ENCODE data around the gene RGS14. TPM values are rescaled to one million over a fixed set of nuclear protein-coding genes. Genes with fewer than 3 reads are reported as not detected.

Gene RGS14
- polyA plus RNA-seq, 1 donor (not counting 4 experiments of a cell fraction or from before 2014, with no cell fraction given): 8.6 TPM

GRCh38 chr5:177350776-177351391 lies 6.8 kb upstream of the RGS14 start:
- peak overlapping the region; percentile 87 to 95 (median 92) for H3K4me3 ChIP-seq (ENCODE audit: control insufficient read depth in 2 of 3, extremely low read depth in 1 of 3, insufficient read depth in 2 of 3, low read depth in 1 of 3, low read length in 3 of 3)

GRCh38 chr5:177351392-177352329 lies 6.1 kb upstream of the RGS14 start, which contains the start of gene LMAN2:
Gene LMAN2 (minus strand): TSS chr5:177351668. CDS start chr5:177351647, 21 bp downstream.
- Histone ChIP-seq H2AFZ (ENCODE audit: control insufficient read depth, low read length) (peak within 1 kb of the TSS; percentile 96), H3K4me1 (ENCODE audit: control insufficient read depth, extremely low read depth, insufficient read depth, low read length) (peaks cover 25% of the 10 kb centered on the region), H3K36me3 (ENCODE audit: control insufficient read depth in 2 of 2, extremely low read depth in 1 of 2, insufficient read depth in 2 of 2, low read length in 2 of 2) (peaks cover 7 to 20% of the 10 kb centered on the region in 2 experiments), H3K9me1 (ENCODE audit: control insufficient read depth, extremely low read depth, insufficient read depth, low read length) (no peaks in the 10 kb centered on the region), H3K9me3 (ENCODE audit: control insufficient read depth, low read depth, low read length) (no peaks in the 10 kb centered on the region), H3K79me2 (ENCODE audit: control insufficient read depth, insufficient read depth, low read length) (peaks cover 46% of the 10 kb centered on the region), H3K9ac (ENCODE audit: control insufficient read depth, extremely low read depth, insufficient read depth, low read length) (peak within 1 kb of the TSS; percentile 98), H3K27ac (ENCODE audit: control insufficient read depth, insufficient read depth, low read length) (peak within 1 kb of the TSS; percentile 95), H4K20me1 (ENCODE audit: control insufficient read depth, extremely low read depth, insufficient read depth, low read length) (peaks cover 4% of the 10 kb centered on the region), H3K27me3 (ENCODE audit: control insufficient read depth, extremely low read depth, insufficient read depth, low read length) (no peaks in the 10 kb centered on the region), H3K4me3 (ENCODE audit: control insufficient read depth in 2 of 3, extremely low read depth in 1 of 3, insufficient read depth in 2 of 3, low read depth in 1 of 3, low read length in 3 of 3) (peak within 1 kb of the TSS; percentile 87 to 95 (median 92)), H3K4me2 (ENCODE audit: control insufficient read depth, extremely low read depth, insufficient read depth, low read depth, low read length) (peak within 1 kb of the TSS; percentile 95)
- peak; percentile 83 for FAIRE-seq
- dilution Hi-C loops (cut with MboI; ENCODE audit: extremely low pct_ligation_motif_present, low sequenced_read_pairs): no loop called here
- DNase-seq (ENCODE audit: low read depth, low spot score): peak; percentile 57
- TF ChIP-seq EZH2 (IDR thresholded peaks at IDR 0.05; ENCODE audit: low read length): no peak
- no peak for TF ChIP-seq CTCF (optimal IDR thresholded peaks at IDR 0.05 in 1 of 3, IDR thresholded peaks at IDR 0.05 in 1 of 3, conservative IDR thresholded peaks at IDR 0.05 in 1 of 3; ENCODE audit: extremely low read depth in 1 of 3, insufficient read depth in 2 of 3, low read length in 3 of 3)

More at GRCh38 chr5:177350776-177351391, 6.8 kb upstream of the RGS14 start:
- dilution Hi-C loops (cut with MboI; ENCODE audit: extremely low pct_ligation_motif_present, low sequenced_read_pairs): no loop called here
- FAIRE-seq: no peak
- Histone ChIP-seq H3K79me2 (ENCODE audit: control insufficient read depth, insufficient read depth, low read length) (peaks cover 53% of the 10 kb centered on the region), H3K9ac (ENCODE audit: control insufficient read depth, extremely low read depth, insufficient read depth, low read length) (peak overlapping the region; percentile 98), H4K20me1 (ENCODE audit: control insufficient read depth, extremely low read depth, insufficient read depth, low read length) (peaks cover 4% of the 10 kb centered on the region), H3K36me3 (ENCODE audit: control insufficient read depth in 2 of 2, extremely low read depth in 1 of 2, insufficient read depth in 2 of 2, low read length in 2 of 2) (peaks cover 7 to 23% of the 10 kb centered on the region in 2 experiments), H3K27me3 (ENCODE audit: control insufficient read depth, extremely low read depth, insufficient read depth, low read length) (no peaks in the 10 kb centered on the region), H3K9me1 (ENCODE audit: control insufficient read depth, extremely low read depth, insufficient read depth, low read length) (no peaks in the 10 kb centered on the region), H2AFZ (ENCODE audit: control insufficient read depth, low read length) (peak overlapping the region; percentile 96), H3K27ac (ENCODE audit: control insufficient read depth, insufficient read depth, low read length) (peak overlapping the region; percentile 95), H3K4me2 (ENCODE audit: control insufficient read depth, extremely low read depth, insufficient read depth, low read depth, low read length) (peak overlapping the region; percentile 95), H3K4me1 (ENCODE audit: control insufficient read depth, extremely low read depth, insufficient read depth, low read length) (peaks cover 25% of the 10 kb centered on the region), H3K9me3 (ENCODE audit: control insufficient read depth, low read depth, low read length) (no peaks in the 10 kb centered on the region)
- TF ChIP-seq CTCF (optimal IDR thresholded peaks at IDR 0.05 in 1 of 3, IDR thresholded peaks at IDR 0.05 in 1 of 3, conservative IDR thresholded peaks at IDR 0.05 in 1 of 3; ENCODE audit: extremely low read depth in 1 of 3, insufficient read depth in 2 of 3, low read length in 3 of 3) (no peak), EZH2 (IDR thresholded peaks at IDR 0.05; ENCODE audit: low read length) (no peak)
- DNase-seq (ENCODE audit: low read depth, low spot score): no peak
